ENCODE measurements around the gene E2F1.

The E2F1 gene

DNA sequence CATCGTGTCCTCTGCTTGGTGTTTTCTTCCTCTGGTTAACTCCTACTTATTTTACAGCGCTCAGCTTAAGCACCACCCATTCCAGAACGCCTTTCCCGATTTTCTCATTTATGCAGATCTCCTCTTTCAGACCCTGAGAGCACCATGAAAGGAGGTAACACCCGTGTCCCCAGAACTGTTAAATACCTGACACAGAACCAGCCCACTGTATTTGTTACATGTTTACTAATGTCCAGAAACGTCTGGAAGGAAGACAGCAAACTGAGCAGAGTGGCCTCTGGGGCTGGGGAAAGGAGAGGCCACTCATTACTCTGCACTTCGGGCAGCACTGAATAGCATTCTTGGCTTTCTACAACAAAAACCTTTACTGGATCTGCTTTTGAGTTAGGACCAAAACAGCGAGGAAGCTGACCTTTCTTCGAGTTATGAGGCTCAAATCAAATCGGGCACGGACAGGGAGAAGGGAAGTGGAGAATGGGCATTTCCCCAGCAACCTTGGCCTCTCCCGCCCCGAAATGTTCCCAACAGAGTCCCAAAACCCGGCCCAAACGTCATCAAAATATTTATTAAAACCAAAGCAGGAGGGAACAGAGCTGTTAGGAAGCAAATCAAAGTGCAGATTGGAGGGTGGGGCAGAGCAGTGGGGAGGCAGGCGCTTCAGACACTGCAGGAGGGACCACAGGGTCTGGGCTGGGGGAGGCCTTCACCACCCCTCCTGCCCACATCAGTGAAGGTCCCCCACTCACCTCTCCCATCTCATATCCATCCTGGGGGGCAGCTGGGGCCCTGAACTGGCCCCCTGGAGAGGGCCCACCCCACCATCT, 10.8 kb downstream of the E2F1 start:
- H3K36me3 ChIP-seq (ENCODE audit: control insufficient read depth, insufficient read depth, low read length): peaks cover 32% of the 10 kb centered on the region
- no peak for DNase-seq (ENCODE audit: low read depth, low spot score)
- no CpG with 5 or more reads among the region's 16 CpGs for WGBS (ENCODE audit: insufficient coverage, insufficient read length)
- H3K4me1 ChIP-seq (ENCODE audit: control insufficient read depth, insufficient read depth, low read length): peaks cover 5% of the 10 kb centered on the region
- H3K9me3 ChIP-seq (ENCODE audit: control insufficient read depth, insufficient read depth, low read length): no peaks in the 10 kb centered on the region
- H3K27ac ChIP-seq (ENCODE audit: low read length): no peak overlapping the region
- H3K4me3 ChIP-seq (ENCODE audit: low read length): no peak overlapping the region; the same call in 1 of the 2 replicates
- no peaks in the 10 kb centered on the region for H3K27me3 ChIP-seq (ENCODE audit: control insufficient read depth, insufficient read depth, low read length)

DNA sequence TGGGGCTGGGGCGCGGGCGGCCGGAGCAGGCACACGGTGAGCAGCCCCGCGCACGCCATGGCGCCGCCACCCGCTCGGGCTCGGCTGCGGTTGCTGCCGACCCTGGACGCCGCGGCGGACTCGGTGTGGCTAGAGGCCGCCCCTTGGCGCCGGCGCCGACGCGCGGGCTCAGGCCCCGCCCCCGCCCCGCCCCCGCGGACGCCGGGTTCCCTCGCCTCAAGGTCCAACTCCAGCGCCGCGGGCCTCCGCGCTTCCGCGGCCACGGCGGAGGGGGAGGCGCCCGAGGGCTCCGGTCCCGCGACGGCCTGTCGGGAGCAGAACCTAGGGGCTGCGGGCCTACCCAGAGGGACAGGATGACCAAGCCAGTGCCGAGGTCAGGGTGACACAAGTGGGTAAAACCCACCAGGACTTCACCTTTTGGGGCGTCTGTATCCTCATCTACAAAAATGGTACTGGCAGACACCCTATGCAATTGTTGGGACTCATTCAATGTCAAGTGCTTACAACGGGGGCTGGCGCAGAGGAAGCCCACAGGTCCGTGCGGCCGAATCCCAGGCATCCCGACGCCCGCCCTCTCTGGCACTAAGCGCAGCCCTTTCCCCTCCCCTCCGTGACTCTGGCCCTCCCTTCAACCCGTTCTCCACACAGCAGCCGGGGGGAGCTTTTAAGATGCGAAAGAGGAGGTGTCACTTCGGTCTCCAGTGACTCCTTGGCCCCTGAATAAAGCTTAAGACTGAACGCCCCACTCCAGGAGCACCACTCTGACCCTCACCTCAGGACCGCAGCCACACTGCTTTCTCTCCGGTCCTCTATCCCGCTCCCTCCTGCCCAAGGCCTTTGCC, 11.7 kb downstream of the E2F1 start, which contains the start of gene NECAB3:
Gene NECAB3, minus strand, starts transcription at position 135 of the 842 bp plus-strand sequence. Its CDS starts 76 bp downstream, at position 59.
- peak within 1 kb of the TSS; percentile 51 for H3K4me3 ChIP-seq (ENCODE audit: low read length)
- no peak within 1 kb of the TSS for H3K27ac ChIP-seq (ENCODE audit: low read length)
- no peaks in the 10 kb centered on the region for H3K9me3 ChIP-seq (ENCODE audit: control insufficient read depth, insufficient read depth, low read length)
- no CpG with 5 or more reads among the region's 73 CpGs for WGBS (ENCODE audit: insufficient coverage, insufficient read length)
- no peaks in the 10 kb centered on the region for H3K27me3 ChIP-seq (ENCODE audit: control insufficient read depth, insufficient read depth, low read length)
- H3K4me1 ChIP-seq (ENCODE audit: control insufficient read depth, insufficient read depth, low read length): peaks cover 5% of the 10 kb centered on the region
- H3K36me3 ChIP-seq (ENCODE audit: control insufficient read depth, insufficient read depth, low read length): peaks cover 23% of the 10 kb centered on the region
- no peak for DNase-seq (ENCODE audit: low read depth, low spot score)

DNA sequence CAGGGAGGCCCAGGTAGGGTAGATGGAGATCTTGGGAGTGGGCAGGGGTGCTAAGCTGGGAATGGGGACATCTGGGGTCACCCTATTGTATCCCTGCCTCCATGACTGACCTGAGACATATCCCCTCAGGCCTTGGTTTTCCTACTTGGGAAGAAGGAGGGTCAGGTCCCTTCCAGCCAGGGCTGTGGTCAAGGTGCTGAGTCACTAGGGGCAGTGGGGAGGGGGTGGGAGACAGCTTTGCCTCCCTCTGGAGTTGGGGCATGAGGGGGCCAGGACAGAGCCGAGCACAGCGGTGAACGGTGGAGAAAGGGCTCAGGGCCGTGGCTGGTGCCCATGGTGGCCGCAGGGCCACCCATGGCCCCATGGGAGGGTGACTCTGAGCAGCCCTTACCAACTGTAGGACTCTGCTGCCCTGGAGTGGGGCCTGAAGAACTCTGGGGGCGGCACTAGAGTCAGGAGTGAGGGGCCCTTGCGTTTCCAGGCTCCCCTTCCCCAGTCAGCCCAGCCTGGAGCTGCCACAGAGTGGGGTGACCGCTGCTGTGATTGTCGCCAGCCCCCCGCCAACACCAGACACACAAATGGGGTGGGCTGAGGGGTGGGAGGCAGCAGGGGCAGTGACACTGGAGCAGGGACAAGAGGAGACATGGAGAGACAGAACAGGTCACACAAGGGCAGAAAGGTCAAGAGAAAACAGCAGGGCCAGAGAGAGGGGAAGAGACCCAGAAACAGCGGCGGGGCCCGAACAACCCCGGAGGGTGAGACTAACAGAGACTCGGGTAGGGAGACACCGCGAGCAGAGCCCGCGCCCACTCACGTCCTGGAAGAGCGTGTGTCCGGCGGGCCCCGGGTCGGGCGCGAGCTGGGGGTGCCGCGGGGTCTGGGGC, 12.5 kb downstream of the E2F1 start:
- H3K4me3 ChIP-seq (ENCODE audit: low read length): peak overlapping the region; percentile 51
- H3K4me1 ChIP-seq (ENCODE audit: control insufficient read depth, insufficient read depth, low read length): peaks cover 5% of the 10 kb centered on the region
- H3K27ac ChIP-seq (ENCODE audit: low read length): no peak overlapping the region
- H3K36me3 ChIP-seq (ENCODE audit: control insufficient read depth, insufficient read depth, low read length): peaks cover 24% of the 10 kb centered on the region
- no peaks in the 10 kb centered on the region for H3K9me3 ChIP-seq (ENCODE audit: control insufficient read depth, insufficient read depth, low read length)
- no peaks in the 10 kb centered on the region for H3K27me3 ChIP-seq (ENCODE audit: control insufficient read depth, insufficient read depth, low read length)
- no peak for DNase-seq (ENCODE audit: low read depth, low spot score)
- WGBS (ENCODE audit: insufficient coverage, insufficient read length): no CpG with 5 or more reads among the region's 29 CpGs

DNA sequence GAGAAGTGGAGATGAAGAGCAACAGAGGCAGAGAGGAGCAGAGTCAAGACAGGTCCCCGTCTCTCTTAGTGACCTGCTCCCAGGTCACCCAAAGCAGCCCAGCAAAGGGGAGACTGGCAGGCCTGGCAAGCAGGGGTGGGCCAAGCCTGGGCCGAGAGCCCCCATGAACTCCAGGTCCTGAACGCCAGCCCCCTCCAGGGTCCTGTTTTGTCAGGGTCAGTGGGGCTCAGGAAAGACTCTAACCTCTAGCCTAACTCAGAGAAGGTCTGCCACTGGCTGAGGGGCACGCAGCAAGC, 13.1 kb downstream of the E2F1 start:
- no peaks in the 10 kb centered on the region for H3K27me3 ChIP-seq (ENCODE audit: control insufficient read depth, insufficient read depth, low read length)
- H3K27ac ChIP-seq (ENCODE audit: low read length): no peak overlapping the region
- H3K4me3 ChIP-seq (ENCODE audit: low read length): no peak overlapping the region
- H3K36me3 ChIP-seq (ENCODE audit: control insufficient read depth, insufficient read depth, low read length): peaks cover 22% of the 10 kb centered on the region
- DNase-seq (ENCODE audit: low read depth, low spot score): no peak
- no CpG with 5 or more reads among the region's 4 CpGs for WGBS (ENCODE audit: insufficient coverage, insufficient read length)
- H3K9me3 ChIP-seq (ENCODE audit: control insufficient read depth, insufficient read depth, low read length): no peaks in the 10 kb centered on the region
- peaks cover 5% of the 10 kb centered on the region for H3K4me1 ChIP-seq (ENCODE audit: control insufficient read depth, insufficient read depth, low read length)

DNA sequence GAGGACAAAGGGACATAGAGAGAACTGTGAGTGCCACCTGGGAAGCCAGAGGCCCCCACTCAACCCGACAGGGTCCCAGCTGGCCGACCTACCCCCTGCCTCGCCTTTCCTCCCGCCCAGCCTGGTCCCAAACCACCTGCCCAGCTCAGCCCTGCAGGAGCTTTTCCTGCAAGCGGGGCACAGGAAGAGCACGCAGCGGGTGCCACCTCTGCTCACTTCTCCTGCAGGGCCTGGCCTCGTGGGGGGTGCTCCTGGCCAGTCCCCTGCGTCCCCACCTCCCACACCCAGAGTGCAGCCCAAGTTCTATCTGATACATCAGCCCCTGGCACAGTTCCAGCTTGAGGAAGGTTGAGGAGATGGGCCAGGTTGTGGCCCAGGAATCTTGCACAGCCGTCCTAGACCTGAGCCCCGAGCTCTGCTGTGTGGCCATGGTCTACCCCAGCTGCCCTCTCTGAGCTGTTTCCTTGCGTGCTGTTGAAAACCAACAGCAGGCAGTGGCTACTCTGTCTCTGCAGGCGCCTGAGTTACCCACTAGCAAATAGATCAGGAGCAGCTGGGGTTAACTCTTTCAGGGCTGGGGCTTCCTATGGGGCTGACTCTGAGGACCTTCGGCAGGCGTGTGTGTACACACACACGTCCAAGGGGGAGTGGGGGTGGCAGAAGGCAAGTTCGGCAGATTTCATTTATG, 13.6 kb downstream of the E2F1 start:
- Histone ChIP-seq H3K36me3 (ENCODE audit: control insufficient read depth, insufficient read depth, low read length) (peaks cover 20% of the 10 kb centered on the region), H3K27me3 (ENCODE audit: control insufficient read depth, insufficient read depth, low read length) (no peaks in the 10 kb centered on the region), H3K27ac (ENCODE audit: low read length) (no peak overlapping the region), H3K4me1 (ENCODE audit: control insufficient read depth, insufficient read depth, low read length) (peaks cover 5% of the 10 kb centered on the region), H3K9me3 (ENCODE audit: control insufficient read depth, insufficient read depth, low read length) (no peaks in the 10 kb centered on the region), H3K4me3 (ENCODE audit: low read length) (no peak overlapping the region)
- WGBS (ENCODE audit: insufficient coverage, insufficient read length): no CpG with 5 or more reads among the region's 17 CpGs
- no peak for DNase-seq (ENCODE audit: low read depth, low spot score)

DNA sequence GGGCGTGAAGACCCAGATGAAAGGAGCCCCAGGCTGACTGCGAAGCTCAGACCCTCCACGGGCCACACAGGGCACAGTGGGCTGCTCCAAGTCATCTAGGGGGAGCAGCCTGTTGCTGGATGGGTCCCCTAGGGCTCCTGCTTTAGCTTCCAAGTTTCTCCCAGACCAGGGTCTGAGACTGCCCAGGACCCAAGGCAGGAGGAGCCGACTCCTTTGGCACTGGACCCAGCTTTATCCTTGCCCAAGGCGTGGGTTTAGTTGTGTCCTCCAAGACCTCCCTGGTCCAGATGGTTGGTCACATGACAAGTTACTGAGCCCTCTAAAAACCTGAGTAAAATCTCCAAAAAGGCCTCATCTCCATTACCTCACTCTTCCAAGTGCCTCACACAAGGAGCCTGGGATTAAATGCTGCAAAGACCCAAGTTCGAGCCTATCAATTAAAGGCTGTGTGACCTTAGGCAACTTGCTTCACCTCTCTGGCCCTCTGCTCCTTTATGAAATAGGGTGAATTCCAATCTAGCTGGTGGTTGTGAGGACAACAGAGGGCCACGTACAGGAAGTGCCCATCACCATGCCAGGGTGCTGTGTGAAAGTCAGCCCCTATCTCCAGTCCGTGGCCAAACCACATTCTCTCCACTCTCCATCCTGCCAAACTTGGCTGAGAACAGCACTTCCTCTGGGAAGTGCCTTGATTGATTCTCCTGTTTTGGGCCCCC, 14.5 kb downstream of the E2F1 start:
- Histone ChIP-seq H3K4me3 (ENCODE audit: low read length) (no peak overlapping the region), H3K9me3 (ENCODE audit: control insufficient read depth, insufficient read depth, low read length) (no peaks in the 10 kb centered on the region), H3K27ac (ENCODE audit: low read length) (no peak overlapping the region), H3K27me3 (ENCODE audit: control insufficient read depth, insufficient read depth, low read length) (no peaks in the 10 kb centered on the region), H3K4me1 (ENCODE audit: control insufficient read depth, insufficient read depth, low read length) (peaks cover 5% of the 10 kb centered on the region), H3K36me3 (ENCODE audit: control insufficient read depth, insufficient read depth, low read length) (peaks cover 17% of the 10 kb centered on the region)
- DNase-seq (ENCODE audit: low read depth, low spot score): no peak
- no CpG with 5 or more reads among the region's 8 CpGs for WGBS (ENCODE audit: insufficient coverage, insufficient read length)

DNA sequence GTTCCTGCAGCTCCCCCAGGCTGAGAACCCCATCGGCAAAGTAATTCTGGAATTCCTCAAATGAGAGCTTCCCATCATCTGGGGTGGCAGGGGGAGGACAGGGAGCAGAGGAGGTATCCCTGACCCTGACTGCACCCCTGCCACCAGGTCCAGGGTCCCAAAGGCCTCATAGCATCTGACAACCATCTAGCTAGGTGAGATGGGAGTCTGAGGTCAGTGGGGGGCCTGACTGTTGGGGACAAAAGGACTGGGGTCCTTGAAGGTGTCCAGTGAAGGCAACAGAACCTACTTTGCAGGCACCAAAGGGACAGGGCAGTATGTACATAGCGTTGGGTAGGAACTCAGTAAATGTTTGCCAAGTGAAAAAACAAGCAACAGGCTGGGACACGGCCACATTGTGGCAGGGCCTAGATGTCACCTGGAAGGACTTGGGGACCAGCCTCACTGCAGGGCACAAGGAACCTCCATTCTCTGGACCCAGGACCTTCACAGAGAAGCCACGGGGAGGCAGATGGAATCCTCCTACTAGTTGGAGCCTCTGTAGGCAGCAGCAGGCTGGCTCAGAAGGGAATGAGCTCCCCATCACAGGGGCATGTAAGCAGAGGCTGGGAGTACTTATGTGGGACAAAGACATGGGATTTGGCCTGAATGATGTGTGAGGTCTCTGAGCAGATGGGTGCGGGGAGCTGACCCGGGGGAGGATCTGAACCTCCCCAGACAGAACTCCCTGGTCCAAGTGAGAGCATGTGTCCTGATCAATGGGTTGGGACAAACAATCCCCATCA, 15.3 kb downstream of the E2F1 start:
- Histone ChIP-seq H3K4me3 (ENCODE audit: low read length) (no peak overlapping the region), H3K9me3 (ENCODE audit: control insufficient read depth, insufficient read depth, low read length) (no peaks in the 10 kb centered on the region), H3K27ac (ENCODE audit: low read length) (no peak overlapping the region), H3K4me1 (ENCODE audit: control insufficient read depth, insufficient read depth, low read length) (peaks cover 3% of the 10 kb centered on the region), H3K27me3 (ENCODE audit: control insufficient read depth, insufficient read depth, low read length) (no peaks in the 10 kb centered on the region), H3K36me3 (ENCODE audit: control insufficient read depth, insufficient read depth, low read length) (peaks cover 11% of the 10 kb centered on the region)
- no CpG with 5 or more reads among the region's 6 CpGs for WGBS (ENCODE audit: insufficient coverage, insufficient read length)
- no peak for DNase-seq (ENCODE audit: low read depth, low spot score)

DNA sequence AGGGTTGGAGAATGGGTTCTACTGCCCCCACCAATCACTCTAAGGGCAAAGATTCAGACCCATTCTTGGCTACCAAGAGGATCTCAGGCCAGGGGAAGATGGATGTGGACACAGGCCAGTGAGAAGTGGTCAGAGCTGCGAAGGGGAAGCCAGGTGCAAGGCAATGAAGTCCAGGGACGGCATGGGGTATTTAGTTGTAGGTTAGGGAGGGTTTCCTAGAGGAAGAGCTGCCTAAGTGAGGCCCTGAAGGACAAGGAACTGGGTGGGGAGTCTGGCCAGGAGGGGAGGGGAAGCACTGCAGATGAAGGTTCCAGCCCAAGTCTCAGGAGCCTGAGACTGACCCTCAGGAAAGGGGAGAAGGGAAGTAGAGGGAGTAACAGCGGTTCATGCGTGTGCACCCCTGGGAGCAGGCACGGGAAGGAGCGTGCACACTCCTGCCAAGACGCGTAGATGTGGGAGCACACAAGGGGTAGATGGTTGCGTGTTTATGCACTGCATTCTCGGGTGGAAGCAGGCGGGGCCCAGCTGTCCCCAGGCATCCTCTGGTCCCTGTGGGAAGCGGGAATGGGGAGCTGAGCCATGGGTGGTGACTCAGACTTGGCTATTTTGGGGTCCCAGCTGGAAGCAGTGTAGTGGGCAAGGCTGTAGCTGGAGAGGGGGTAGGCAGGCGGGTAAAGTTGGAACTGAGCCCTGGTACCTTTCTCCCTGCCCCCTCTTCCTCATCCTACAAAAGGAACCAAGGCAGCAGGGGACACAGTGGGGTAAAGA, 16.1 kb downstream of the E2F1 start:
- Histone ChIP-seq H3K36me3 (ENCODE audit: control insufficient read depth, insufficient read depth, low read length) (peaks cover 11% of the 10 kb centered on the region), H3K4me1 (ENCODE audit: control insufficient read depth, insufficient read depth, low read length) (peaks cover 3% of the 10 kb centered on the region), H3K27me3 (ENCODE audit: control insufficient read depth, insufficient read depth, low read length) (no peaks in the 10 kb centered on the region), H3K9me3 (ENCODE audit: control insufficient read depth, insufficient read depth, low read length) (no peaks in the 10 kb centered on the region), H3K27ac (ENCODE audit: low read length) (no peak overlapping the region), H3K4me3 (ENCODE audit: low read length) (no peak overlapping the region)
- no CpG with 5 or more reads among the region's 13 CpGs for WGBS (ENCODE audit: insufficient coverage, insufficient read length)
- no peak for DNase-seq (ENCODE audit: low read depth, low spot score)

Data from iPS DF 6.9 (cell line).